GM23338 (cell line): ENCODE data around the gene HSP90AB1. TPM values are rescaled to one million over a fixed set of nuclear protein-coding genes. Genes with fewer than 3 reads are reported as not detected.

Source experiments
- ATAC-seq: fragments of 200-7000 bp; cut with Tn5 transposase; 3 replicates; pipeline ENCODE4 v1.9.1; 2020
- DNase-seq: peaks from one replicate; pipeline ENCODE4 v3.0.0-alpha.2; 2015; ENCODE audit warnings: low spot score
- H2AFZ ChIP-seq: fragments of 200-600 bp; sonication (generic); 2 replicates; pipeline ENCODE4 v1.8.0; 2016; ENCODE audit warnings: antibody characterized with exemption, mild to moderate bottlenecking, moderate library complexity
- H3F3A ChIP-seq: fragments of 200-600 bp; sonication (generic); replicated peaks from 2 replicates; pipeline ENCODE4 v1.8.0; 2017; ENCODE audit warnings: antibody characterized with exemption, mixed run types, low read depth
- H3K27ac ChIP-seq: fragments of 200-600 bp; sonication (generic); 2 replicates; pipeline ENCODE4 v1.6.1; 2016; ENCODE audit warnings: low read depth
- H3K27me3 ChIP-seq: fragments of 200-600 bp; sonication (generic); 2 replicates; pipeline ENCODE4 v1.8.0; 2016; ENCODE audit warnings: mild to moderate bottlenecking, mixed run types, moderate library complexity; ENCODE audit not compliant: insufficient read depth
- H3K36me3 ChIP-seq: fragments of 200-600 bp; sonication (generic); 2 replicates; pipeline ENCODE4 v1.8.0; 2016; ENCODE audit warnings: mild to moderate bottlenecking; ENCODE audit not compliant: insufficient read depth
- H3K4me1 ChIP-seq: fragments of 200-600 bp; sonication (generic); 2 replicates; pipeline ENCODE4 v1.8.0; 2016; ENCODE audit warnings: mild to moderate bottlenecking, moderate library complexity; ENCODE audit not compliant: insufficient read depth
- H3K4me2 ChIP-seq: fragments of 200-600 bp; sonication (generic); 2 replicates; pipeline ENCODE4 v1.7.1; 2017; ENCODE audit warnings: mixed run types
- H3K4me3 ChIP-seq: fragments of 200-600 bp; sonication (generic); 2 replicates; pipeline ENCODE4 v1.6.1; 2016; ENCODE audit warnings: mixed run types
- H3K79me2 ChIP-seq: fragments of 200-600 bp; sonication (generic); replicated peaks from 2 replicates; pipeline ENCODE4 v1.8.0; 2017; ENCODE audit warnings: mild to moderate bottlenecking; ENCODE audit not compliant: insufficient read depth
- H3K9me2 ChIP-seq: fragments of 200-600 bp; sonication (generic); 2 replicates; pipeline ENCODE4 v1.8.0; 2017; ENCODE audit not compliant: insufficient read depth
- H4K20me1 ChIP-seq: fragments of 200-600 bp; sonication (generic); replicated peaks from 2 replicates; pipeline ENCODE4 v1.8.0; 2017; ENCODE audit warnings: mild to moderate bottlenecking; ENCODE audit not compliant: insufficient read depth
- H3K27ac Mint-ChIP-seq: 2 replicates; pipeline ENCODE4 v1.8.0; 2020; ENCODE audit warnings: inconsistent platforms, mild to moderate bottlenecking, moderate library complexity, mixed read lengths
- H3K27me3 Mint-ChIP-seq: 3 replicates; pipeline ENCODE4 v1.8.0; 2022; ENCODE audit warnings: low read depth, mild to moderate bottlenecking, moderate library complexity, mixed read lengths, inconsistent platforms; ENCODE audit not compliant: insufficient read depth, poor library complexity
- H3K36me3 Mint-ChIP-seq: 3 replicates; pipeline ENCODE4 v1.8.0; 2021; ENCODE audit warnings: low read depth, mild to moderate bottlenecking, inconsistent platforms, moderate library complexity, mixed read lengths
- H3K4me1 Mint-ChIP-seq: 3 replicates; pipeline ENCODE4 v1.8.0; 2020; ENCODE audit warnings: mild to moderate bottlenecking, inconsistent platforms, mixed read lengths
- H3K4me3 Mint-ChIP-seq: 3 replicates; pipeline ENCODE4 v1.8.0; 2021; ENCODE audit warnings: moderate library complexity, mild to moderate bottlenecking, inconsistent platforms, mixed read lengths
- H3K9me3 Mint-ChIP-seq: 3 replicates; pipeline ENCODE4 v1.8.0; 2020; ENCODE audit warnings: moderate library complexity, mild to moderate bottlenecking, inconsistent platforms, mixed read lengths
- CREB1 ChIP-seq: fragments of 250-450 bp; sonication (Bioruptor Pico); IDR thresholded peaks from 2 replicates; pipeline ENCODE4 v1.5.0; 2020; ENCODE audit warnings: low read depth, mild to moderate bottlenecking, moderate library complexity
- CTCF ChIP-seq, 2 experiments: fragments of 200-600 bp in 1 of 2; sonication (generic) in 1 of 2; conservative IDR thresholded peaks; 2 replicates each; pipeline versions ENCODE4 v1.5.1 to v1.6.1; 2016 to 2017; ENCODE audit warnings: antibody characterized with exemption in 2 of 2, low read depth in 2 of 2, mild to moderate bottlenecking in 2 of 2, moderate library complexity in 1 of 2
- EZH2 ChIP-seq: fragments of 200-600 bp; sonication (generic); IDR thresholded peaks from one replicate; pipeline ENCODE4 v1.8.0; 2017; ENCODE audit warnings: antibody characterized with exemption, mild to moderate bottlenecking, low read depth; ENCODE audit not compliant: unreplicated experiment
- EZH2phosphoT487 ChIP-seq: fragments of 200-600 bp; sonication (generic); IDR thresholded peaks from one replicate; pipeline ENCODE4 v1.8.1; 2018; ENCODE audit warnings: antibody characterized with exemption; ENCODE audit not compliant: unreplicated experiment
- POLR2AphosphoS5 ChIP-seq: IDR thresholded peaks from 2 replicates; pipeline ENCODE4 v1.6.1; 2016; ENCODE audit warnings: antibody characterized with exemption, low read depth
- STAT1 ChIP-seq: IDR thresholded peaks from one replicate; pipeline ENCODE4 v1.6.1; 2016; ENCODE audit warnings: antibody characterized with exemption; ENCODE audit not compliant: unreplicated experiment
- ZNF114 ChIP-seq: fragments of 250-450 bp; sonication (Bioruptor Pico); IDR thresholded peaks from 2 replicates; pipeline ENCODE4 v1.5.0; 2020; ENCODE audit warnings: mild to moderate bottlenecking, moderate library complexity
- ZNF331 ChIP-seq: fragments of 250-450 bp; sonication (Bioruptor Pico); IDR thresholded peaks from 2 replicates; pipeline ENCODE4 v1.5.0; 2020; ENCODE audit warnings: low read depth, mild to moderate bottlenecking, moderate library complexity
- ZNF462 ChIP-seq: fragments of 250-450 bp; sonication (Bioruptor Pico); IDR thresholded peaks from 2 replicates; pipeline ENCODE4 v1.5.0; 2020; ENCODE audit warnings: mild to moderate bottlenecking, moderate library complexity
- polyA plus RNA-seq: library from polyadenylated mRNA; unstranded; fragments of >200 nt; fragmentation: Nextera tagmentation; extraction: Ambion mirVana; gene quantifications from 2 replicates; pipeline ENCODE4 v1.2.1, GENCODE V29; 2016
- total RNA-seq: library from RNA; depleted of rRNA; stranded (reverse); fragments of >200 nt; shearing (Covaris generic); gene quantifications from 2 replicates; pipeline ENCODE4 v1.2.3, GENCODE V29; 2014
- TF ChIP-seq, protein P1 (sequence below): IDR thresholded peaks from one replicate; pipeline ENCODE4 v1.6.1; 2018; ENCODE audit warnings: antibody characterized with exemption; ENCODE audit not compliant: unreplicated experiment

HSP90AB1 gene
- total and polyA plus RNA-seq, 2 experiments from 2014 or later: 1,425 to 2,361 TPM

DNA sequence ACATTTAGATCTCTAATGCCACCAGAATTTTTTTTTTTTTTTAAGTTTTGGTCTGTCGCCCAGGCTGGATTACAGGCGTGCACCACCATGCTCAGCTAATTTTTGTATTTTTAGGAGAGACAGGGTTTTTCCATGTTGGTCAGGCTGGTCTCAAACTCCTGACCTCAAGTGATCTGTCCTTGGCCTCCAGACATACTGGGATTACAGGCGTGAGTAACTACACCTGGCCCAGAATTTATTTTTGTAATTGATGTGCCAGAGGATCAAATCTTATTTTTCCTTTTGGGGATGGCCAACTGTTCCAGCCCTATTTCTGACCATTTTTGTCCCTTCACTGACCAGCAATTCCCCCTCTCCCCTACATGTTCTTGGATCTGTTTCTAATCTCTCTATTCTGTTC lies 48.2 kb upstream of the HSP90AB1 start (continued):
- TF ChIP-seq EZH2: no peak

- peaks cover 44% of the 10 kb centered on the region for H3K4me1 ChIP-seq
- H3K4me1 Mint-ChIP-seq: peaks cover 41% of the 10 kb centered on the region
- TF ChIP-seq EZH2 (no peak), POLR2AphosphoS5 (no peak), ZNF331 (CRISPR knock-in tag) (no peak), STAT1 (no peak), ZNF114 (CRISPR knock-in tag) (no peak), CTCF (conservative IDR thresholded peaks at IDR 0.05; ENCODE audit: low read depth in 2 of 2) (no peak), ZNF462 (no peak), CREB1 (CRISPR knock-in tag) (no peak), EZH2phosphoT487 (no peak)
- TF ChIP-seq, protein P1, sequence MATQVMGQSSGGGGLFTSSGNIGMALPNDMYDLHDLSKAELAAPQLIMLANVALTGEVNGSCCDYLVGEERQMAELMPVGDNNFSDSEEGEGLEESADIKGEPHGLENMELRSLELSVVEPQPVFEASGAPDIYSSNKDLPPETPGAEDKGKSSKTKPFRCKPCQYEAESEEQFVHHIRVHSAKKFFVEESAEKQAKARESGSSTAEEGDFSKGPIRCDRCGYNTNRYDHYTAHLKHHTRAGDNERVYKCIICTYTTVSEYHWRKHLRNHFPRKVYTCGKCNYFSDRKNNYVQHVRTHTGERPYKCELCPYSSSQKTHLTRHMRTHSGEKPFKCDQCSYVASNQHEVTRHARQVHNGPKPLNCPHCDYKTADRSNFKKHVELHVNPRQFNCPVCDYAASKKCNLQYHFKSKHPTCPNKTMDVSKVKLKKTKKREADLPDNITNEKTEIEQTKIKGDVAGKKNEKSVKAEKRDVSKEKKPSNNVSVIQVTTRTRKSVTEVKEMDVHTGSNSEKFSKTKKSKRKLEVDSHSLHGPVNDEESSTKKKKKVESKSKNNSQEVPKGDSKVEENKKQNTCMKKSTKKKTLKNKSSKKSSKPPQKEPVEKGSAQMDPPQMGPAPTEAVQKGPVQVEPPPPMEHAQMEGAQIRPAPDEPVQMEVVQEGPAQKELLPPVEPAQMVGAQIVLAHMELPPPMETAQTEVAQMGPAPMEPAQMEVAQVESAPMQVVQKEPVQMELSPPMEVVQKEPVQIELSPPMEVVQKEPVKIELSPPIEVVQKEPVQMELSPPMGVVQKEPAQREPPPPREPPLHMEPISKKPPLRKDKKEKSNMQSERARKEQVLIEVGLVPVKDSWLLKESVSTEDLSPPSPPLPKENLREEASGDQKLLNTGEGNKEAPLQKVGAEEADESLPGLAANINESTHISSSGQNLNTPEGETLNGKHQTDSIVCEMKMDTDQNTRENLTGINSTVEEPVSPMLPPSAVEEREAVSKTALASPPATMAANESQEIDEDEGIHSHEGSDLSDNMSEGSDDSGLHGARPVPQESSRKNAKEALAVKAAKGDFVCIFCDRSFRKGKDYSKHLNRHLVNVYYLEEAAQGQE: no peak
- no peak overlapping the region for H3K27ac ChIP-seq
- no peaks in the 10 kb centered on the region for H3K36me3 ChIP-seq
- no peaks in the 10 kb centered on the region for H3K9me3 Mint-ChIP-seq
- DNase-seq: no peak
- no peak overlapping the region for H3K27ac Mint-ChIP-seq
- H3K4me3 Mint-ChIP-seq: no peak overlapping the region
- no peaks in the 10 kb centered on the region for H3K79me2 ChIP-seq
- H2AFZ ChIP-seq: no peak overlapping the region
- no peaks in the 10 kb centered on the region for H3K36me3 Mint-ChIP-seq
- 0 out of 2 replicates have a peak, but pooled peaks cover 5% of the 10 kb centered on the region for H3F3A ChIP-seq
- no peak overlapping the region for H3K4me2 ChIP-seq
- peaks cover 8% of the 10 kb centered on the region for H3K27me3 Mint-ChIP-seq
- H4K20me1 ChIP-seq: no peaks in the 10 kb centered on the region
- H3K4me3 ChIP-seq: no peak overlapping the region
- ATAC-seq: no peak
- H3K27me3 ChIP-seq: no peaks in the 10 kb centered on the region
- H3K9me2 ChIP-seq: no peaks in the 10 kb centered on the region
Observed at GRCh38 chr6:44199883-44200282, 47.0 kb upstream of the HSP90AB1 start.
